Amygdala (tissue), 56 donors: ENCODE data around the gene MMEL1.
A peak's percentile ranks its signal among the peaks of the same experiment; 100 is the strongest.

ENCODE experiments used
- DNase-seq, 56 donors: peaks; one replicate each; lab custom pipeline; 2025; lab: John Stamatoyannopoulos, UW

The MMEL1 gene

GRCh38 chr1:2594001-2594640, 38.7 kb downstream of the MMEL1 start:
- no peak for DNase-seq

- DNase-seq, result no peak
Observed at GRCh38 chr1:2593251-2593878, 39.5 kb downstream of the MMEL1 start.

- no peak for DNase-seq
Observed at GRCh38 chr1:2592672-2593071, 40.1 kb downstream of the MMEL1 start.

GRCh38 chr1:2591581-2592261, 41.1 kb downstream of the MMEL1 start:
- no peak for DNase-seq

GRCh38 chr1:2591233-2591580, 41.6 kb downstream of the MMEL1 start:
- DNase-seq, result no peak

GRCh38 chr1:2590233-2591141, 42.3 kb downstream of the MMEL1 start:
- DNase-seq, result no peak

- no peak for DNase-seq
Observed at GRCh38 chr1:2589431-2590232, 43.2 kb downstream of the MMEL1 start.

GRCh38 chr1:2588661-2589430, 44.0 kb downstream of the MMEL1 start:
- no peak for DNase-seq

GRCh38 chr1:2587860-2588571, 44.8 kb downstream of the MMEL1 start:
- no peak for DNase-seq

GRCh38 chr1:2587071-2587859, 45.6 kb downstream of the MMEL1 start:
- DNase-seq, result peak in 1 of 56 donors; percentile 59

- peak; percentile 64 to 99 (median 98) for DNase-seq
Observed at GRCh38 chr1:2586154-2587070, 46.4 kb downstream of the MMEL1 start, which contains the start of gene PRXL2B. Gene PRXL2B (plus strand): TSS chr1:2586777. CDS start chr1:2586886, 109 bp downstream.

GRCh38 chr1:2585318-2586092, 47.3 kb downstream of the MMEL1 start:
- peak in 32 of 56 donors; percentile 8 to 68 (median 40) for DNase-seq

- peak in 2 of 56 donors; percentile 15 to 30 for DNase-seq
Observed at GRCh38 chr1:2584686-2585317, 48.0 kb downstream of the MMEL1 start.

- DNase-seq, result no peak
Observed at GRCh38 chr1:2583871-2584351, 48.9 kb downstream of the MMEL1 start.

- DNase-seq, result no peak
Observed at GRCh38 chr1:2583331-2583791, 49.5 kb downstream of the MMEL1 start.
